Left renal cortex interstitium (tissue), 4 donors: Measurements from ENCODE around the gene PNPLA7. TPM values are rescaled to one million over a fixed set of nuclear protein-coding genes. Genes with fewer than 3 reads are reported as not detected.

Experiments used
- DNase-seq, 4 donors: peaks; one replicate each; pipeline ENCODE4 v3.0.0-alpha.2; 2013; ENCODE audit warnings: low read depth in 4 of 4, low spot score in 2 of 4, missing footprints in 1 of 4
- polyA plus RNA-seq, 4 donors: library from polyadenylated mRNA; unstranded; fragments of 120-200 nt; gene quantifications; one replicate each; pipeline ENCODE4 v1.2.1, GENCODE V29; 2013; ENCODE audit not compliant: insufficient read length in 4 of 4

PNPLA7 gene
- polyA plus RNA-seq, 4 donors = 1.4 to 3.9 (median 2.7) TPM

- no peak for DNase-seq
Observed at GRCh38 chr9:137437691-137438590, 112.3 kb downstream of the PNPLA7 start.

- no peak for DNase-seq
Observed at GRCh38 chr9:137436761-137437600, 113.2 kb downstream of the PNPLA7 start.

- no peak for DNase-seq
Observed at GRCh38 chr9:137435980-137436760, 114.0 kb downstream of the PNPLA7 start.

- DNase-seq = no peak
Observed at GRCh38 chr9:137435381-137435891, 114.8 kb downstream of the PNPLA7 start.

DNA sequence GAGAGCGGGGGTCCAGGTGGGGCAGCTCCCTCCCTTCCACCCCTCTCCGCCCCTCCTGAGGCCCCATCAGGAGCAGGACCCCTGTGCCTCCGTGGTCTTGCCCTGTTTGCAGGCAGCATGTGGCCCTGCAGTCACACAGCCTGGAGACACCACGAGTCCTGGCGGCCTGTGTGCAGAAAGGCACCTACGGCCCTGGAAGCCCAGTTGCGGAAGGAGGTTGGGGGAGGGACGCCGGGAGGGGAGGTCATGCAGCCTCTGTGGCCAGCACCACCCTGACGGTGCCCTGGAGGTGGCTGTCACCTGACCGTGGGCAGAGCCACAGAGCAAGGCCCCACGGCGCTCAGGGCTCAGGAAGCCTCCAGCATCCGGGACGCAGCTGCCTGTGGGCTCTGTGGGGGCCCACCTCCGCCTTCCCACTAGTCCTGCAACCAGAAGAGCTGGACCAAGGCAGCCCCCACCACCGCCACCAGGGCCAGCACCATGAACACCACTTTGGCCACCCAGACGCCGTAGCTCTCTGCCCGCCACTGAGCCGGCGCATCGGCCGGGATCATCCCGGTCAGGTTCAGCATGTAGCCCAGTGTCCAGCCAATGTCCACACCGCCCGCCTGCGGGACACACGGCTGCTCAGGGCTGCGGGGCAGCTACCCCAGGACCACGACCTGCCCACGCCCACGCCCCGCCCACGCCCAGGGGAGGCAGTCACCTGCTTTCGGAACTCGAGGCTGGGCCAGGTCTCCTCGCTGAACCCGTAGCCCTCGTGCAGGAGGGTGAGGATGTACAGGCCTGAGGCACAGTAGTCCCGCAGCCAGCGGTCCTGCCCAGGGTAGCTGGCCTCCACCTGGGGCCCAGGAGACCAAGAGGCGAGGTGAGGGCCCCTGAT is 115.5 kb downstream of the PNPLA7 start:
- no peak for DNase-seq

- no peak for DNase-seq
Observed at GRCh38 chr9:137433916-137434431, 116.2 kb downstream of the PNPLA7 start.

DNA sequence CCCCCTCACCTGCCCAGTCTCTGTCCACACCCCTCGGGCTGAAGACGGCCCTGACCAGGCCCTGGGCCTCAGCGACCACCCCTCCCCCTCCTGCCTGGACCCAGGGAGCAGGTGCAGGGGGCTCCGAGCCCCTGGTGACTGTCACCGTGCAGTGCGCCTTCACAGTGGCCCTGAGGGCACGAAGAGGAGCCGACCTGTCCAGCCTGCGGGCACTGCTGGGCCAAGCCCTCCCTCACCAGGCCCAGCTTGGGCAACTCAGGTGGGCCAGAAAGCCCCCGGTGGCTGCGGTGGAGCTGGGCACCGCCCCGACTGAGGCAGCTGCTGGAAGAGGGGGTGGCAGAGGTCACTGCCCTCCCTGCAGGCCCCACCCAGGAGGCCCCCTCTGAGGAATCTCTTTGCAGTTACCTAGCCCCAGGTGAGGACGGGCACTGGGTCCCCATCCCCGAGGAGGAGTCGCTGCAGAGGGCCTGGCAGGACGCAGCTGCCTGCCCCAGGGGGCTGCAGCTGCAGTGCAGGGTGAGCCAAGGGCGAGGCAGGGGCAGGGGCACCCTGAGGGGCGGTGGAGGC is 116.8 kb downstream of the PNPLA7 start:
- DNase-seq = no peak

DNA sequence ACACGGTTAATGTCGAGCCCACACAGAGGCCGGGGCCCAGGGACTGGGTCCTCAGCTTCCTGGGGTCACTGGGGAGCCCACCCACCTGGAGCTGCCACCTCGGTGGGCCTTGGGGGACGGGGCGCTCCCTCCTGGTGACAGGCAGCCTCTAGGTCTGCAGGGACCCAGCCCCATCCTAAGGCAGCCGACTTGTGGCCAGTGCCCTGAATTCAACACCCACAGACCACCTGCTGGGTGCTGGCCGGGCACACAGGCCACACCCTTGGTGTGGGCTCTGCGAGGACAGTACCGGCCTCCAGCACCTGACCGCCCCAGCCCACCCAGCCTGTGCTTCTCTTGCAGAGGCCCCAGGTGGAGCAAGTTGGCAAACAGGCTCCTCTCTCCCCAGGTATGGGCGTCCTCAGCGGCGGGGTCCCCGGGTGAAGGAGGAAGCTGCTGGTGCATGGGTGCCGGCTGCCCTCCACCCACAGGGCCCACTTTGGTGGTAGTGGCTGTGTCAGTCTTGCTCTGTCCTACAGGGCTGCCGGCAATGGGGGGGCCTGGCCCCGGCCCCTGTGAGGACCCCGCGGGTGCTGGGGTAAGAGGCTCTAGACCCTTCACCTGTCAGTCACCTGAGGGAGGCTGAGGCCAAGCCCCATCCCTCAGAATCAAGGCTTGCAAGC is 117.4 kb downstream of the PNPLA7 start:
- no peak for DNase-seq

DNA sequence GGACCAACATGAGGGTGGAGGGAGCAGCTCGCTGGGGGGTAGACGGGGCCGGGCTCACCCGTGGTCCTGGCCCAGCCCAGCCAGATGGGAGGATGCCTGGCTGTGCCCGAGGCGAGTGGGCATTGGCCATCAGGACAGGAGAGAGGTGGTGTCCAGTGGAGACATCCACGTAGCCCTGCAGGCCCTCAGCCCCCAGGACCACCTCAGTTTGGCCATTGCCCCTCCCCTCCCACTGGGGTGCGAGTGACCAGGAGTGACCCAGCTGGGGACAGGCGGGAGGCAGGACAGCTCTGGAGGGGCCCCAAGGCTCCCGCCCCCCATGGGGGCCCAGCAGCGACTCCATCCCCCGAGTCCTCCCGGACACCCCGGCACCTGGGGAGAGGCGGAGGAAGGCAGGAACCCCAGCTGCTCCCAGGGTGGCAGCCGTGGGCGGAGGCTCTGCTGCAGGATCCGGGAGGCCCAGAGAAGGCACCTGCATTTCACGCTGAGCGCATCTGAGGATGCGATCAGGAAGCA is 118.7 kb downstream of the PNPLA7 start:
- no peak for DNase-seq

GRCh38 chr9:137430723-137431415 is 119.3 kb downstream of the PNPLA7 start:
- DNase-seq = no peak

DNA sequence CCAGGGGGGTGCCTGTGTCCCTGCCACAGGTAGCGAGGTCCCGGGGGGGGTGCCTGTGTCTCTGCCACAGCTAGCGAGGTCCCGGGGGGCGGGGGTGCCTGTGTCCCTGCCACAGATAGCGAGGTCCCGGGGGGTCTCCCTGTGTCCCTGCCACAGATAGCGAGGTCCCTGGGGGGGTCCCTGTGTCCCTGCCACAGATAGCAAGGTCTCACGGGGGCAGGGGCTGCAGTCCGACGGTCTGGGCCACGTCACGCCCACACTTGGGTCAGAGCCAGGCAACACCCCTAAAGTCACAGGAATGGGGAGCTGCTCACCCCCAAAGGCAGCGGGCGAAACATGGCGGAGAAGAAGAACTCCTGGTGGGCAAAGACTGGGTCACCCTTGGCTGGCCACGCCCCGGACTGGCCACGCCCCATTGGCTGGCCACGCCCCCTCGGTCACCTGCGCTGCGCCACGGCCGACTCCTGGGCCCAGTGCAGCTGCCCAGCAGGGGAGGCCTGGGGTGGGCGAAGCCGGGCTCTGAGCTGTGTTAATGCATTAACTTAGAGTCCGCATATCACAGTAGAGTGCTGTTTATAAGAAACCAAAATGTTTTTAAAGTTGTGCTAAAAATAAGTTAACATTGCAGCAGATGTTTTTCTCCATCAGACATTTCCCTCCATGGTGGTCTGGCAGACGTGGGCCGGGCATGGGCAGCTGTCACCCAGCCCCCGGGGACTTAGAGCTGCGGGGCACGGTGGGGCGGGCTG is 120.1 kb downstream of the PNPLA7 start:
- DNase-seq = no peak

GRCh38 chr9:137429546-137429890 is 120.7 kb downstream of the PNPLA7 start:
- no peak for DNase-seq

- DNase-seq = no peak
Observed at GRCh38 chr9:137428841-137429545, 121.2 kb downstream of the PNPLA7 start.

- DNase-seq = no peak
Observed at GRCh38 chr9:137428311-137428630, 121.9 kb downstream of the PNPLA7 start.

DNA sequence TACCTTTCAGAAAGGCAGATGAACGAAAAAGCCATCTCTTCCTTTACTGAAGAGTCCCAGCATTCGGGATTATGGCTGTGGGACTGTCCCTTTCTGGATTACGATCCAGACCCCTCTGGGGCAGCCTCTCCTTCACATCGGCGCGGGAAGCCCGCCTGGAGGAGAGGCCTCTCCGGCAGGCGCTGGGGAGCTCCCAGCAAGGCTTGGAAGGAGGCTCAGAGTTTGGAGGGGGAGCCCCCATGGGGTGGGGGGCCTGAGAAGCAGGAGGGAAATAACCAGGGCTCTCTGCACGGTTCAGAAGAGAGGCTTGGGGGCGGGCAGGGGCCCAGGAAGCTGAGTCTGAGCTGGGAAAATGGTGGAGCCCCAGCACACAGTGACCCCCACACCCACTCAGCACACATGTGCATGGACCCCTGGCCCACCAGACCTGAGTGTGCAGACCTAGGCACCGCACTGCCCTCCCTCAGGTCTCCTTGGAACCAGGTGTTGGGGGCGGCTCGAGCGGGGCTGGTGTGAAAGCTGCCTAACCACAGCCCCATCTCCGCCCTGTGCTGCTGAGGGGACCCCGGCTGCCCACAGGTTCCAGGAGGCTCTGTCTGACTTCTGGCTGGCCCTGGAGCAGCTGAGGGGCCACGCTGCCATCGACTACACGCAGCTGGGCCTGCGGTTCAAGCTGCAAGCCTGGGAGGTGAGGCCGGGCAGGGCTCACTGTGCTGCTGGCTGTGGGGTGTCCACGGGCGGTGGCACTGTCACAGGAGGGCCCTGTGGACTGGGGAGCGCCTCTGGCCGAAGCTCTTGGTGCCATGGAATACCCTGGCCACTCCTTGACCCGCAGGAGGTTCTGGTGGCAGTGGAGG is 122.5 kb downstream of the PNPLA7 start:
- DNase-seq = no peak
